ENCODE measurements around the gene IL4. TPM values are rescaled to one million over a fixed set of nuclear protein-coding genes. Genes with fewer than 3 reads are reported as not detected.

IL4 gene
- total and polyA plus RNA-seq, 2 experiments from 2014 or later: not detected

- no peak for TF ChIP-seq REST (IDR thresholded peaks at IDR 0.05; ENCODE audit: unreplicated experiment)
Measured at GRCh38 chr5:132651838-132652469, 21.8 kb upstream of the IL4 start (continued).

GRCh38 chr5:132653716-132654115 lies 20.1 kb upstream of the IL4 start:
- Histone ChIP-seq H3F3A (replicated peaks; ENCODE audit: low read depth) (0 out of 2 replicates have a peak, but pooled peaks cover 4% of the 10 kb centered on the region), H3K79me2 (replicated peaks; ENCODE audit: insufficient read depth) (no peaks in the 10 kb centered on the region), H3K4me1 (ENCODE audit: insufficient read depth) (no peaks in the 10 kb centered on the region; the same call in none of the 2 replicates), H3K4me3 (no peak overlapping the region), H3K27ac (ENCODE audit: low read depth) (no peak overlapping the region), H3K27me3 (ENCODE audit: insufficient read depth) (peaks cover 42% of the 10 kb centered on the region), H3K9me2 (ENCODE audit: insufficient read depth) (no peaks in the 10 kb centered on the region), H3K36me3 (ENCODE audit: insufficient read depth) (no peaks in the 10 kb centered on the region), H2AFZ (peak overlapping the region; percentile 18; the same call in 1 of the 2 replicates), H4K20me1 (replicated peaks; ENCODE audit: insufficient read depth) (no peaks in the 10 kb centered on the region), H3K4me2 (no peak overlapping the region)
- Mint-ChIP-seq H3K4me3 (no peak overlapping the region), H3K4me1 (peaks cover 6% of the 10 kb centered on the region; the same call in 1 of the 3 replicates), H3K9me3 (no peaks in the 10 kb centered on the region; the same call in 1 of the 3 replicates), H3K36me3 (ENCODE audit: low read depth) (peaks cover 3% of the 10 kb centered on the region; the same call in 1 of the 3 replicates), H3K27ac (no peak overlapping the region), H3K27me3 (ENCODE audit: insufficient read depth, low read depth, poor library complexity) (peaks cover 36% of the 10 kb centered on the region)
- TF ChIP-seq STAT1 (IDR thresholded peaks at IDR 0.05; ENCODE audit: unreplicated experiment) (no peak), CTCF (conservative IDR thresholded peaks at IDR 0.05; ENCODE audit: low read depth in 2 of 2) (peak in 1 of 2 experiments; percentile 15; a peak in 1 of 4 replicates)
- no peak for ATAC-seq
- DNase-seq (ENCODE audit: low spot score): peak; percentile 29

GRCh38 chr5:132655821-132656773 lies 17.7 kb upstream of the IL4 start:
- Mint-ChIP-seq H3K36me3 (ENCODE audit: low read depth) (peaks cover 3% of the 10 kb centered on the region; the same call in 1 of the 3 replicates), H3K4me1 (peaks cover 6% of the 10 kb centered on the region; the same call in 1 of the 3 replicates), H3K27me3 (ENCODE audit: insufficient read depth, low read depth, poor library complexity) (peaks cover 45% of the 10 kb centered on the region), H3K9me3 (no peaks in the 10 kb centered on the region; the same call in 1 of the 3 replicates), H3K27ac (no peak overlapping the region), H3K4me3 (peak overlapping the region; percentile 54; the same call in 2 of the 3 replicates)
- TF ChIP-seq EZH2 (IDR thresholded peaks at IDR 0.05; ENCODE audit: low read depth, unreplicated experiment) (peak; percentile 40), CTCF (conservative IDR thresholded peaks at IDR 0.05; ENCODE audit: low read depth in 2 of 2) (peak in 1 of 2 experiments; percentile 38; a peak in 2 of 4 replicates), POLR2AphosphoS5 (IDR thresholded peaks at IDR 0.05; ENCODE audit: low read depth) (no peak)
- no peak overlapping the region for H3K27ac ChIP-seq (ENCODE audit: low read depth)
- peaks cover 42% of the 10 kb centered on the region for H3K27me3 ChIP-seq (ENCODE audit: insufficient read depth)
- no peaks in the 10 kb centered on the region; the same call in none of the 2 replicates for H3K4me1 ChIP-seq (ENCODE audit: insufficient read depth)
- no peaks in the 10 kb centered on the region for H3K79me2 ChIP-seq (replicated peaks; ENCODE audit: insufficient read depth)
- no peaks in the 10 kb centered on the region for H4K20me1 ChIP-seq (replicated peaks; ENCODE audit: insufficient read depth)
- 0 out of 2 replicates have a peak, but pooled peaks cover 4% of the 10 kb centered on the region for H3F3A ChIP-seq (replicated peaks; ENCODE audit: low read depth)
- peak overlapping the region; percentile 51 for H3K4me3 ChIP-seq
- H2AFZ ChIP-seq: peak overlapping the region; percentile 95
- H3K36me3 ChIP-seq (ENCODE audit: insufficient read depth): no peaks in the 10 kb centered on the region
- ATAC-seq (peak; percentile 67), DNase-seq (ENCODE audit: low spot score) (peak; percentile 72)
- H3K9me2 ChIP-seq (ENCODE audit: insufficient read depth): no peaks in the 10 kb centered on the region
- peak overlapping the region; percentile 82 for H3K4me2 ChIP-seq
